BE2C (cell line): ENCODE results near the gene FAM168A.
"Not testable (repeated sequence)": the region's sequence is repeated elsewhere in the genome, so short reads cannot be mapped to it uniquely, and the experiment has no call there.

Experiments
- DNase-seq: peaks from one replicate; pipeline ENCODE4 v3.0.0-alpha.2; 2020
- H3K27me3 ChIP-seq: fragments of 250-450 bp; sonication (Bioruptor Pico); 2 replicates; pipeline ENCODE4 v1.5.1; 2020; ENCODE audit warnings: mild to moderate bottlenecking
- H3K36me3 ChIP-seq: fragments of 250-450 bp; sonication (Bioruptor Pico); 2 replicates; pipeline ENCODE4 v1.5.1; 2020; ENCODE audit warnings: mild to moderate bottlenecking
- H3K4me1 ChIP-seq: fragments of 250-450 bp; sonication (Bioruptor Pico); 2 replicates; pipeline ENCODE4 v1.5.1; 2020
- H3K4me3 ChIP-seq: 2 replicates; pipeline ENCODE4 v1.5.1; 2011; ENCODE audit warnings: low read depth, low read length
- H3K9me3 ChIP-seq: fragments of 250-450 bp; sonication (Bioruptor Pico); 2 replicates; pipeline ENCODE4 v1.5.1; 2020
- CTCF ChIP-seq: IDR thresholded peaks from 2 replicates; pipeline ENCODE4 v1.5.1; 2012; ENCODE audit warnings: mild to moderate bottlenecking, low read depth, low read length

FAM168A gene

DNA sequence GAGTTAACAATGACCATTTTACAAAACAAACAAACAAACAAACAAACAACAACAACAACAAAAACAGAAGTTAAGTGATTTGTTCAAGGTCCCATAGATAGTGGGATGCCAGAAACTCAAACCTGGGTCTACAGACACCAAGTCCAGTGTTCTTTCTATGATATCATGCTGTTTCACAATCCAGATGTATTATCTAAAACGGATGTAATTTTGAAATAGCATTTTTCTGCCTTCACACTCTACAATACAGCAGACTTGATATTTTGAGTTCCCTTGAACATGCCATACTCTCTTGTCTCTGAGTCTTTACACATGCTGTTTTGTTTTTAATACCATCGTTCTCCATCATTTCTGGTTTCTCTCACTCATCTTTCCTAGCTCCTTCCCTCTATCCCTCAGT is 117.2 kb downstream of the FAM168A start:
- no peak for TF ChIP-seq CTCF
- DNase-seq: no peak
- H3K4me1 ChIP-seq: peaks cover 4% of the 10 kb centered on the region
- H3K9me3 ChIP-seq: no peaks in the 10 kb centered on the region
- H3K27me3 ChIP-seq: no peaks in the 10 kb centered on the region
- H3K36me3 ChIP-seq: no peaks in the 10 kb centered on the region
- H3K4me3 ChIP-seq: no peak overlapping the region

DNA sequence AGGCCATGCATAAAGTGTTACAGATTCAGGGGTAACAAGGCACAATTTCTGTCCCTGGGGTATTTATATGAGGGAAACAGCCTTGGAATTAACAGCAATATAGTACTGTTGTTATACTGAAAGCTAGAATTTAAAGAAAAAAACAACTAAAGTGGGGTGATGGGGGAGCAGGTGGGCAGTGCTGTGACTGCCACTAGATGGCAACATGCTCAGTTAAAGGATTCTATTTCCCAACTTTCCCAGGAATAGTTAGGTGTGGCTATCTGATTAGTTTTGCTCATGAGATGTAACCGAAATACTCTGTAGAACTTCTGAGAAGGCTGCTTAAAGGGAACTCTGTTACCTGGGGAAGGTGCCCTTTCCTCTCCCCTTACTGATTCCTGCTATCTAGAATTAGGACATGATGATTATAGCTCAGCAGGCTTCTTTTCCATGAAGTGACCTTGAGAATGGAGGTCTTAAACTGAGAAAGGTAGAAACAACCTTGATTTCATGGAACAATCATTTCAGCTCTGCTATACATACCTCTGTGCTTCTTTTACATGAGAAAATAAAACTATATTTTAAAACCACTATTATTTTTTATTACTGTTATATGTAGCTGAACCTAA is 119.1 kb downstream of the FAM168A start:
- Histone ChIP-seq H3K36me3 (no peaks in the 10 kb centered on the region), H3K4me3 (no peak overlapping the region), H3K9me3 (no peaks in the 10 kb centered on the region), H3K4me1 (peaks cover 4% of the 10 kb centered on the region), H3K27me3 (no peaks in the 10 kb centered on the region)
- peak; percentile 95 for TF ChIP-seq CTCF
- DNase-seq: peak; percentile 34

- DNase-seq: no peak
- H3K27me3 ChIP-seq: no peaks in the 10 kb centered on the region
- H3K36me3 ChIP-seq: no peaks in the 10 kb centered on the region
- H3K4me3 ChIP-seq: no peak overlapping the region
- H3K9me3 ChIP-seq: no peaks in the 10 kb centered on the region
- TF ChIP-seq CTCF: no peak
- H3K4me1 ChIP-seq: peaks cover 4% of the 10 kb centered on the region
These were observed 120.4 kb downstream of the FAM168A start for GRCh38 chr11:73477518-73477917.

GRCh38 chr11:73475549-73476095 is 122.3 kb downstream of the FAM168A start:
- Histone ChIP-seq H3K4me3 (no peak overlapping the region), H3K27me3 (no peaks in the 10 kb centered on the region), H3K4me1 (peaks cover 4% of the 10 kb centered on the region), H3K9me3 (no peaks in the 10 kb centered on the region), H3K36me3 (no peaks in the 10 kb centered on the region)
- TF ChIP-seq CTCF: no peak
- DNase-seq: no peak

- Histone ChIP-seq H3K9me3 (no peaks in the 10 kb centered on the region), H3K36me3 (no peaks in the 10 kb centered on the region), H3K4me3 (no peak overlapping the region), H3K27me3 (no peaks in the 10 kb centered on the region), H3K4me1 (peaks cover 7% of the 10 kb centered on the region)
- no peak for TF ChIP-seq CTCF
- no peak for DNase-seq
These were observed 124.7 kb downstream of the FAM168A start for GRCh38 chr11:73473252-73473651.

DNA sequence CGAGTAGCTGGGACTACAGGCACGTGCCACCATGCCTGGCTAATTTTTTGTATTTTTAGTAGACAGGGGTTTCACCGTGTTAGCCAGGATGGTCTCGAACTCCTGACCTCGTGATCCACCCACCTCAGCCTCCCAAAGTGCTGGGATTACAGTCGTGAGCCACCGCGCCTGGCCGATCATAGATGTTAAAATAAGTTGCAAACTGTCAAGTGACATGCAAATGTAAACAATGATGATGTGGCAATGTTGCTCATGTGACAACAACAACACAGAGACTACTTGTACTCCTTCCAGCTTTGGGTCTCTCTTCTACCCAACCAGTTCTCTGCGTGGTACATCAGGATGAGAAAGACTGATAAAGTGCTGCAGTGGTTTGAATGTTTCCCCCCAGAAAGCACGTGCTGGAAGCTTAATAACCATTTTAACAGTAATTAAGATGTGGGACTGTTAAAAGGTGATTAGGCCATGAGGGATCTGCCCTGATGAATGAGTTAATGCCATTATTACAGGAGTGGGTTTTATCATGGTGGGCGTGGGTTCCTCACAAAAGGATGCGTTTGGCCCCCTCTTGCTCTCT is 127.8 kb downstream of the FAM168A start:
- H3K27me3 ChIP-seq, H3K4me1 ChIP-seq, H3K9me3 ChIP-seq, DNase-seq, H3K36me3 ChIP-seq, H3K4me3 ChIP-seq: not testable (repeated sequence)
